Effector memory CD8-positive, alpha-beta T cell (primary cell): ENCODE results near the gene COMT.

Source experiments
- ATAC-seq: fragments of 150-1000 bp; cut with Tn5 transposase; replicated peaks from 2 replicates; pipeline ENCODE4 v1.10.0; 2021; ENCODE audit warnings: mild to moderate bottlenecking, moderate library complexity
- DNase-seq, 3 experiments: peaks; one replicate each; pipeline ENCODE4 v3.0.0; 2021
- H3K27ac Mint-ChIP-seq, 2 donors: one replicate each; pipeline ENCODE4 v1.8.0; 2022; ENCODE audit warnings: mild to moderate bottlenecking in 2 of 2, mixed read lengths in 2 of 2, moderate library complexity in 2 of 2
- H3K27me3 Mint-ChIP-seq, 2 donors: one replicate each; pipeline ENCODE4 v1.8.0; 2022; ENCODE audit warnings: mixed read lengths in 2 of 2
- H3K36me3 Mint-ChIP-seq: one replicate; pipeline ENCODE4 v1.8.0; 2022; ENCODE audit warnings: mild to moderate bottlenecking, moderate library complexity, mixed read lengths; ENCODE audit not compliant: insufficient read depth
- H3K4me1 Mint-ChIP-seq, 2 donors: one replicate each; pipeline ENCODE4 v1.8.0; 2022; ENCODE audit warnings: low read depth in 2 of 2, mixed read lengths in 2 of 2
- H3K4me3 Mint-ChIP-seq, 2 donors: one replicate each; pipeline ENCODE4 v1.8.0; 2022; ENCODE audit warnings: mild to moderate bottlenecking in 2 of 2, mixed read lengths in 2 of 2, moderate library complexity in 2 of 2
- H3K9me3 Mint-ChIP-seq, 2 donors: one replicate each; pipeline ENCODE4 v1.8.0; 2022; ENCODE audit warnings: mixed read lengths in 2 of 2

The COMT gene

DNA sequence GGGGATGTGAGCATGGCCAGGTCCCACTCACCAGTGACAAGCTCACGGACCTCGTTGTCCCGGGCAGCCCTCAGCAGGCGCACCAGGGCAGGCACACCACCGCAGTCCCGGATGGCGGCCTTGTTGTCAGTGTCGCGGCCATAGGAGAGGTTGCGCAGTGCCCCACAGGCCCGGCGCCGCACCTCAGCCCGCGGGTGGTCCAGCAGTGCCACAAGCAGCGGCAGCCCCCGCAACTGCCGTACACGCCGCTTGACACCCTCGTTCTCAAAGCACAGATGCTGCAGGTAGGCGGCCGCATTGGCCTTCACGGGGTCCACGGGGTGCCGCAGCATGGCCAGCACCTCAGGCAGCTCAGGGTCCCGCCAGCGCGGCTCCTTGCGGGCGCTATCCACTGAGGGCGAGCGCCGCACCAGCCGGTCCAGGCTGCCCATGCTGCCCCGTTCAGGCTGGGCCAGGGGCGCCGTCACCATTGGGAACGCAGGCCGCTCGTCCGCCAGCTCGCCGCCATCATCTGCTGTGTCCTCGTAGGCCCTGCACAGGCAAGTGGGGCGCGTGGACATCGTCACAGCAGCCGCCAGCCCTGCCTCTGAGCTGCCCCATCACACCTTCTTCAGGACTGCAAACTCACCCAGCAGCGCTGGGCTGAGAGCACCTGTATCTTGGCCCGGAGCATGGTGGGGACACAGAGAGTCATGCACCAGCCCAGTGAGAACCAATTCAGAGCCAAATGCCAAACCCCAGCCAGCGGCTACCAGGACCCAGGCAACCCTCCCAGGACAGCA lies 38.3 kb downstream of the COMT start:
- Mint-ChIP-seq H3K36me3 (peaks cover 3% of the 10 kb centered on the region), H3K9me3 (no peaks in the 10 kb centered on the region), H3K4me1 (peaks cover 2 to 4% of the 10 kb centered on the region in 2 donors), H3K27ac (no peak overlapping the region), H3K4me3 (no peak overlapping the region), H3K27me3 (peaks cover under 1 to 1% of the 10 kb centered on the region in 2 donors)
- DNase-seq (no peak), ATAC-seq (no peak)

DNA sequence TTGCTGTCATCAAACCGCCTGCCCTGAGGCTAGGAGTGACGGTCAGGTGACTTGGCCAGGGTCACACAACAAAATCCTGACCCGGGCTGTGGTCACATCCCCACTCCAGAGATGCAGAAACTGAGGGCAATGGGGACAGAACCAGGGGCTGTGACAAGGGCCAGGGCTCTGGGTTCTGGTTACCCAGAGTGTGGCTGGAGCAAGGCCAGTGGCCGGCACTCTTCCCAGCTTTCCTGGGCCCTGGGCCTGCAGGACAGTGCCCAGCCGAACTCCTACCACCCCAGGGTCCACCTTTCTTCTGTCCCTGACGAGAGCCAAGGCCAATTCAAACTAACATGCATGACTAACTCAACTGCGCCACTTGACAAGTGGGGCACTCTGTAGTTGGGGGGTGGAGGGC lies 39.2 kb downstream of the COMT start:
- Mint-ChIP-seq H3K36me3 (no peaks in the 10 kb centered on the region), H3K4me3 (no peak overlapping the region), H3K9me3 (no peaks in the 10 kb centered on the region), H3K27ac (no peak overlapping the region), H3K4me1 (peaks cover 0 to 2% of the 10 kb centered on the region in 2 donors), H3K27me3 (peaks cover 7 to 8% of the 10 kb centered on the region in 2 donors)
- ATAC-seq (no peak), DNase-seq (no peak)

DNA sequence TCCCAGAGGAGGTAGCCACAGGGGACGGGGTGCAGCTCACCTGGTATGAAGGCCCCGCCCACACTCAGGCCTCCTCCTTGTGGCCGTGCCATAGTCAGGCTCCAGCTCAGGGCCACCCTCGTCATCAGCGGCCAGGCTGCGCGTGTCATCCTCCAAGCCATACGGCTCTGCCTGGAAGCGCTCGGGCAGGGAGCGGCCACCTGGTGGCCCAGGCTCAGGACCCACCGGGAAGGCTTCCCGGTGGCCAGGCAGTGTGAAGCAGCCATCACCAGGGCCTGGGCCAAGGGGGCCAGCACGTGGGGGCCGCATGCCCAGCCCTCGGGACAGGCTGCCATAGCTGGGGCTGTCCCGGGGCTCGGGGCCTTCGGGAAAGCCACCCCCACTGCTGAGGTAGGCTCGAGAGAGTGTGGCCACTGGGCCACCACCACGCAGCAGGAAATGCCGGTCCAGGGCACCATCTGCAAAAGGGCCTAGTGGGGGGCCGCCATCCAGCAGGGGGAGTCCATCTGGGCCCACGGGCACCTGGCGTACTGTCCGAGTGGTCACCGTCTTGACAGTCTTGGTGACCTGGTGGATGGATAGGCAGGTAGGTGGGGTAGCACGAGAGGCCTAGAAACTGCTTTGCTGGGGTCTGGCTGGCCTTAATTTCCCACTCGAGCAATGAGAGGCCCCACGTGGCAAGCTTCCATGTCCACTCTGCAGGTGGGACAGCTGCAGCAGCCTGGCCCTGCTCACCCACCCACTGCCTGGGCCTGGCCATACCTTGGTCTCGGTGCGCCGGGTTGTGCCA lies 39.8 kb downstream of the COMT start:
- Mint-ChIP-seq H3K9me3 (no peaks in the 10 kb centered on the region), H3K36me3 (no peaks in the 10 kb centered on the region), H3K27me3 (peaks cover 7 to 8% of the 10 kb centered on the region in 2 donors), H3K27ac (no peak overlapping the region), H3K4me3 (no peak overlapping the region), H3K4me1 (peaks cover 0 to 2% of the 10 kb centered on the region in 2 donors)
- DNase-seq (no peak), ATAC-seq (no peak)

DNA sequence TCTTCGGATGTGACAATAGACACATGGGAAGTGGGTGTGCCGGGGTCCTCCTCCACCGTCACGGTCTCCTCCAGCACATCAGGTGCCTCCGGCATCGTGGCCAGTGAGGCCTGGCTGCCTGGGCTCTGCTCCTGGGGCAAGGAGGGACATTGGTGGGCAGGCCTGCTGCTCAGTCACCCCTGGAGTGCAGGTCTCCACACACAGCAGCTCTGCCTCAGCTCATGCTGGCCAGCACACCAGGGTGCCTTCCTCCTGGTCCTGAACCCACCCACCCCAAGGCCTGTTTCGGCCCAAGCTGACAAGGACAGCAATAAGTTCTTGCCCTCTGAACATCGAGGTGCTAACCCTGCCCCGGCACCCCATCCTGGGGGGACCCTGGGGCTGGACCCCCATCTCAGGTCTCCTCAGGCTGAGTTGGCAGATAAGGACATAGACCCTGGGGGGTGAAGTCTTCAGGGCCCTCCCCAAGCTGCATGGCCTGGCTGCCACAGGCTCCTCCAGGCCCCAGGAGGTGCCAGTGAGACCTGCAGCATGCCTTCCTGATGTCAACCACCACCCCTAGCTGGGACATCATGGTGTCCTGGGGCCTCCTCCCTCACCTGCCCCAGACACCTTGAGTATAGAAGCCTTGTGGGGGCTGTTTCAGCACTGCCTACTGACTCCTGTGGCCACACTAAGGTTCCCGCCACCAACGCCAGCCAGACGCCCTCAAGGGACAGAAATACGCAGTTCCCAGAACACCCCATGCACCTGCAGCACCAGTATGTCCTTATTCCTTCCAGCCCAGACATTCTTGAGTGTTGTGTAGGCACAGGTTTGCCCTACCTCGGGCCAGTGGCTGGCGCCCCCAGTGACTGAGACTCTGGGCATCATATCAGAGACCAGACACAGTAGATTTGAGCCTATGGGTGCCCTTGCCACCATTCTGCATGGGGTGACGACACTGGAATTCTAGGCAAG lies 40.7 kb downstream of the COMT start:
- no peak overlapping the region for H3K27ac Mint-ChIP-seq
- H3K4me1 Mint-ChIP-seq, result peaks cover 0 to 2% of the 10 kb centered on the region in 2 donors
- ATAC-seq (no peak), DNase-seq (no peak)
- no peak overlapping the region for H3K4me3 Mint-ChIP-seq
- H3K9me3 Mint-ChIP-seq, result no peaks in the 10 kb centered on the region
- no peaks in the 10 kb centered on the region for H3K36me3 Mint-ChIP-seq
- H3K27me3 Mint-ChIP-seq, result peaks cover 7 to 8% of the 10 kb centered on the region in 2 donors

DNA sequence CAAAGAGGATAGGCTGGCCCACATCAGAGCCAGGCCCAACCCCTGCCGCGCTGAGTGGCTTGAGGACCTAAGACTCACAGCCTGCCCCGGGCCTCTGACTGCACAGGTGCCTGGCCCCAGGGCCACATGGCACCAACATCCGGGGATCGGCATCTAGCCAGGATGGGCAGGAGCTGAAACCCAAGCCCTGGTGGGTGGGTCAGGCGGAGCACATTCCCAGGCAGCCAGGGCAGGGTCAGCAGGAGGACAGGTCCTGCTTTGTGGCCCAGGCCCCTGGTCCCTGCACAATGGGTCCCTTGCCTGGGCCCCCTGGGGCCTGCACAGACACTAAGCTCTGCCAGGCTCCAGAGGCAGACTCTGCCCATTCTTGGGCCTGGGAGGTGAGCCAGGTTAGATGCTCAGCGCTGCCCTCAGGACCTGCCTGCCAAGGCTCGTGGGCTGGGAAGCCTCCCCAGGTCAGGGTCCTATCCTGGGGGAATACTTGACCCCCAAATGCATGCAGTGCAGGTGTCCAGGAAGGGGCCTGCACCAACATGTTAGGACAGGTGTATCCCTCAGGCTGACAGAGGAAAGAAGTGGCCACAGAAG lies 41.5 kb downstream of the COMT start:
- H3K27ac Mint-ChIP-seq, result no peak overlapping the region

DNA sequence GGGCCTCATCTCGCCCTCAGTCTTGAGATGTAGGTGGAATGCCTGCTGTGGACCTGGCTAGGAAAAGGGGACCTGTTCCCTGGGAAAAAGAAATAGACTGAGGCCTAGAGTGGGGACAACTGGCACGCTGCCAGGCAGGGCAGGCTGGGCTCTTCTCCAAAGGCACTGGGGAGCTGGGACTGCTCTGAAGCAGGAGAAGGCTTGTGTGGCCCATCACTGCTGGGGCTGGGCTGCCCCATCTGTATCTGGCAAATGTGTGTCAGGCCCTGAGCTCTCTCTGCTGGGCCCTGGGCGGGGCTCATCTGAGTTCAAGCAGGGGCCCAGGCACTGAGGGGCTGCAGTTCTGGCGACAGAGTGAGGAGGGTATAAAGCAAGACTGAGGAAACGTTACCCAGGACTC lies 42.2 kb downstream of the COMT start:
- no peaks in the 10 kb centered on the region for H3K36me3 Mint-ChIP-seq
- H3K27me3 Mint-ChIP-seq, result peaks cover 7 to 8% of the 10 kb centered on the region in 2 donors
- H3K4me3 Mint-ChIP-seq, result no peak overlapping the region
- no peak overlapping the region for H3K27ac Mint-ChIP-seq
- DNase-seq (no peak), ATAC-seq (no peak)
- H3K4me1 Mint-ChIP-seq, result peaks cover 0 to 6% of the 10 kb centered on the region in 2 donors
- H3K9me3 Mint-ChIP-seq, result no peaks in the 10 kb centered on the region

More for the DNA sequence above, 41.5 kb downstream of the COMT start:
- H3K36me3 Mint-ChIP-seq, result no peaks in the 10 kb centered on the region
- H3K4me1 Mint-ChIP-seq, result peaks cover 0 to 5% of the 10 kb centered on the region in 2 donors
- H3K27me3 Mint-ChIP-seq, result peaks cover 7 to 8% of the 10 kb centered on the region in 2 donors
- H3K9me3 Mint-ChIP-seq, result no peaks in the 10 kb centered on the region
- ATAC-seq (no peak), DNase-seq (no peak)
- no peak overlapping the region for H3K4me3 Mint-ChIP-seq

DNA sequence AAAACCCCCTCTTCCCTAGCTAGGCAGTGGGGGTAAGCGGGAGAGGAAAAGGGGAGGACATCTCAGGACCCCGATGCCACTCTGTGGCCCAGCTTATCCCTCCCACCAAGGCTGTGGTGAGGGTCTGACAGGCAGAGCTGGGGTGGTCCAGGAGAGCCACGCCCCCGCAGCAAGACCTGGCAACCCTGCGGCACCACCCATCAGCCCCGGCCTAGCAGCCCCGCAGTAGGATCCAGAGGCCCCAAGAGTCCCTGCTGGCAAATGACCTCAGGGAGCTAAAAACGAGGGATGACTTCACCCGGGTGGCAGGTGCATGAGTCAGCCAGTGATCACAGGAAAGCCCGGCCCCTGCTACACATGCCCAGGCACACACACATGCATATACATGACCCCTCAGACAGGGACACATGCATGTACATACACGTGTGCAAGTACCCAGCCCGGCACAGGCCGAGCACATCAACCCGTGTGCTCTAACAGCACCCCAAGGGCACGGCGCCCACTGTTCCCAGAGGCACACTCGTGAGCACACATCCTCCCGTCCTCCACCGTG lies 42.7 kb downstream of the COMT start:
- Mint-ChIP-seq H3K36me3 (no peaks in the 10 kb centered on the region), H3K27me3 (peaks cover 7 to 8% of the 10 kb centered on the region in 2 donors), H3K9me3 (no peaks in the 10 kb centered on the region), H3K27ac (no peak overlapping the region), H3K4me1 (peaks cover 0 to 6% of the 10 kb centered on the region in 2 donors), H3K4me3 (no peak overlapping the region)
- ATAC-seq, result no peak
- DNase-seq, result no peak

DNA sequence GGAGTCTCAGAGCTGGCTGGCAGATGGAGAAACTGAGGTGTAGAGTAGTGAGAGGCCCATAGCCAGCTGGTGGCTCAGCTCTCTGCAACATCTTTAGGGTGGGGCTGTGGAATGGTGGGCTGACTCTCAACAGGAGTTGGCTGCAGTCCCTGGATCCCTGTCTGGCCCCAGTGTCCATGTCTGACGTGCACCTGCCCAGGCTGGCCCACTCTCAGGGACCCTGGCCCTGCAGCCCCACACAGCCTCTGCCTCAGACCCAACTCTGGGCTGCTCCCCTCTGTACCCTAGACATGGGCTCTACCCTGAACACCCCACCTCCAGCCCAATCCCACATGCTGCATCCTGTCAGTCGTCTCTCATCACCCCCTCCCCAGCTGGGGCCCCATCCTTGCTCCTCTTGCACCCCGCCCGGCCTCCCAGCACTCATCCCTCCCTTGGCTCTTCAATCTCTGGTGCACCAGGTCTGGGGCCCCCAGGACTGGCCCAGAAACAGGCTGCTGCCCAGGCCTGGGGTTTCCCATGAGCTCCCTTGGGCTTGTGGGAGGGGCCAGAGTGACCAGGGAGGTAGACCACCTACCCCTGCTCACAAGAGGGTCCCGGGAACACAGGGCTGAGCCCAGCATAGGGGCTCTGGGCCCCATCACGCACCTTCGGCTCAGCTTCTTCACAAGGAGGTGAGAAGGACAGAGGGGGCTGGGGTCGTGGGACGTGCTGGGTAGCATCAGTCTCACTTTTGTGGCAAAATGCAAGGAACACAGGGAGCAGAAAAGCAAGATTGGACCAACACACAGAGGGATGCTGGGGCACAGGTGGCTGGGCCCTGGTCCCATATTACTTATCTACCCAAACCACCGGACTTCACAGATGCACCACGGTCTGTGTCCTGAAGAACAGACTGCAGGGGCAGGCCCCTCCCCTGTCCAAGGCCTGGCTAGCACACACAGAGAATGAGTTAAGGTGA lies 43.6 kb downstream of the COMT start:
- no peaks in the 10 kb centered on the region for H3K36me3 Mint-ChIP-seq
- no peak overlapping the region for H3K27ac Mint-ChIP-seq

DNA sequence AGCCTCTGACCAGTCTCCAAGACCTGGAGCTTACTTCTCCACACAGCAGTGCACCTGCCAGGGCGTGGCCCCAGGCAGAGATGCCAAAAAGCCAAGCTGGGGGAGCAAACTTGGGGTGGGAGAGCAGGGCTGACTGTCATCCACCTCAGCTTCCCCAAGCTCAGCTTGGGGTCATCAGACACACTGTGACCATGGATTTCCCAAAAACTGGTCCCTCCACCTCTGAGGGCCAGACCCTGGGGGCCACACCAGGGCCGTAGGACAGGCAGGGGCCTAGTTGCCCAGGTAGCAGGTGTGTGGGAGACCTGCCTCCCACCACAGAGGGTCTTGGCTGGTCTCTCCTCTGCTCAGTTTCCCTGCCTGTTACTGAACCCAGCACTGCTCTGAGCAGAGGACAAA lies 44.4 kb downstream of the COMT start:
- no peaks in the 10 kb centered on the region for H3K9me3 Mint-ChIP-seq
- H3K27me3 Mint-ChIP-seq, result peaks cover 7 to 8% of the 10 kb centered on the region in 2 donors
- peak overlapping the region in 1 of 2 donors; percentile 57 for H3K4me3 Mint-ChIP-seq
- no peaks in the 10 kb centered on the region for H3K36me3 Mint-ChIP-seq
- H3K4me1 Mint-ChIP-seq, result peaks cover 0 to 6% of the 10 kb centered on the region in 2 donors
- no peak for ATAC-seq
- H3K27ac Mint-ChIP-seq, result no peak overlapping the region
- no peak for DNase-seq

More for the DNA sequence above, 43.6 kb downstream of the COMT start:
- Mint-ChIP-seq H3K4me1 (peaks cover 0 to 6% of the 10 kb centered on the region in 2 donors), H3K27me3 (peaks cover 7 to 8% of the 10 kb centered on the region in 2 donors), H3K4me3 (no peak overlapping the region), H3K9me3 (no peaks in the 10 kb centered on the region)
- DNase-seq, result no peak
- ATAC-seq, result no peak

DNA sequence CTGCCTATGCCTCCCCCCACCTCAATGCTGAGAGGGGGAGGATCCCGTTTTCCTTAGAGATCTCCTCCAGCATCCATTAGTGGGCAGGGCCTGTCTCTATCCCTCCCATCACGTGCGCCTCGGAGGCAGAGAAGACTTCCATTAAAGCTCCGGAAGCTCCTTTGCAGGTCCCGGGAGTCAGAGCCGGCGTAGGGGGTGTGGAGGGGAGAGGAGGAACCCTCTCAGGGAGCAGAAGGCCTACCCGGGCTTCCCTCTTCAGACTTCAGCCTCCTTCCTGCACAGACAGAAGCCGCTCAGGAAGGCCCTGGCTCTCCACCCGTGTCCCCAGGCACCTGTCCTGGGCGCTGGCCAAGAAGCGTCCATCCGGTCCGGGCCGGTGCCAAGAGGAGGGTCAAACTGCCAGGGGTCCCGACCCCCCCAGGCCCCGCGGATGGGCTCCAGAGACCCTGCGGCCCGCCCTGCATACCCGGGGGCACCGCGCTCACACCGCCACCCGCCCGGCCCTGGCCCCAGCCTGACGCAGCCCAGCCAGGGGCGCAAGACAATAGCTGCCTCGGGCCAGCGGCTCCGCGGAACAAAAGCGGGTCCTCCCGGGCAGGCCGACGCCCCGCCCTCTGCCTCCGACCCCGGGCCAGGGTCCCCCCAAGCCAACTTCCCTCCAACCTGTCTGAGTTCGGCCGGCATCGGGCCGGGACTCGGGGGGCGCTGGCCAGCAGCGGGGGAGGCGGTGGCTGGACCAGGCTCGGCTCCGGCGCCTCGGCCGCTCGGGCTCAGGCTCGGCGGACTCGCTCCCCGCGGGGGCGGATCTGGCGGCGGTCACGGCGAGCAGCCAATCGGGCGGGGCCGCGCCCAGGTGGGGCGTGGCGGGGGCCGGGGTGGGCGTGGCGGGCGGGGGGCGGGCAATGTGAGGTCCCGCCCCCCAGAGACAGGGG lies 45.1 kb downstream of the COMT start:
- ATAC-seq (peak; percentile 93), DNase-seq (peak; percentile 47 to 55 (median 54))
- Mint-ChIP-seq H3K27ac (no peak overlapping the region), H3K4me1 (peaks cover 0 to 6% of the 10 kb centered on the region in 2 donors), H3K4me3 (peak overlapping the region in 1 of 2 donors; percentile 57), H3K9me3 (no peaks in the 10 kb centered on the region), H3K36me3 (no peaks in the 10 kb centered on the region), H3K27me3 (peaks cover 7 to 8% of the 10 kb centered on the region in 2 donors)
